HUES6 (cell line): ENCODE results near the gene CCDC174.

ENCODE experiments used
- H3K27ac ChIP-seq: 2 replicates; pipeline ENCODE4 v1.7.0; 2013; ENCODE audit warnings: low read depth, mild to moderate bottlenecking, low read length, inconsistent platforms
- H3K27me3 ChIP-seq: 2 replicates; pipeline ENCODE4 v1.6.1; 2013; ENCODE audit warnings: low read length; ENCODE audit not compliant: control insufficient read depth, insufficient read depth
- H3K36me3 ChIP-seq: 2 replicates; pipeline ENCODE4 v1.6.1; 2013; ENCODE audit warnings: low read length; ENCODE audit not compliant: control insufficient read depth, insufficient read depth
- H3K4me1 ChIP-seq: 2 replicates; pipeline ENCODE4 v1.6.1; 2013; ENCODE audit warnings: low read length; ENCODE audit not compliant: control insufficient read depth, insufficient read depth
- H3K4me3 ChIP-seq: 2 replicates; pipeline ENCODE4 v1.5.1; 2013; ENCODE audit warnings: low read depth, low read length
- H3K9ac ChIP-seq: one replicate; pipeline ENCODE4 v1.6.1; 2013; ENCODE audit warnings: mild to moderate bottlenecking, low read length
- H3K9me3 ChIP-seq: 2 replicates; pipeline ENCODE4 v1.6.1; 2013; ENCODE audit warnings: low read depth, low read length; ENCODE audit not compliant: control insufficient read depth, insufficient read depth

CCDC174 gene

DNA sequence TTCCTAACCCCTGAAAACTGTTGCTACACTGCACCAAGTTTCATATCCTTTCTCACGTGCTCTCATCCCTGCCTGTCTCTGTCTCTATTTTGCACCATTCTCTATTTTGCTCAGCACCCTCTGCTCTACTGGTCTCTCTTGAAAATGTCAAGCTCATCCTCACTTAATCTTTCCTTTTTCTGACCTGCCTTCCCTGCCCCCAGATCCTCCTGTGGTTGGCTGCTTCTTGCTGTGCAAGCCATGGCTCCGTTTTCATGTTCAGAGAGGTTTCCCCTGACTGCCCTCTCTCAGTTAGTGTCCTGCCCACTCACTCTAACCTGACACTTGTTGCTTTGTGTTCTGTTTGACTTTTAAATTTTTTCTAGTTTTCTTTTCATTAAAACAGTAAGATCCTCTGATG, 6.0 kb downstream of the CCDC174 start:
- Histone ChIP-seq H3K27me3 (no peaks in the 10 kb centered on the region), H3K9ac (no peak overlapping the region), H3K27ac (no peak overlapping the region), H3K4me1 (no peaks in the 10 kb centered on the region), H3K9me3 (no peaks in the 10 kb centered on the region), H3K36me3 (peaks cover 89% of the 10 kb centered on the region), H3K4me3 (no peak overlapping the region)

DNA sequence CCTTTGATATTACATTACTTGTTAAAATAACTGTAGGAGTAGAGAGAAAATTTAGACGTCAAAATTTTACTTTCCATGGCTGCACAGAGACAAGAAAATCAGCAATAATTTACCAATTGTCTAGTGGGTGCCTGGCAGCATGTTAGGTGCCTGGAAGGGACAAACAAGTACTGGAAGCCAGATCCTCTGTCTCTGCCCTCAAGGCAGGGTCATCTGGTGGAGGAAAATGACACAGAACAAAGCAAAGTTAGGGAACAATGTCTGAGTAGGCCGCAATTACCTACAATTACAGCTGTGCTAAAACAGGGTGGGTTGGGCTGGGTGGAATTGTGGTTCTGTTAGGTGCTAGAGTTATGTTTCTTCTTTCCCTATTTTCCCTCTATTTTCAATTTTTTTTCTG, 7.4 kb downstream of the CCDC174 start:
- no peaks in the 10 kb centered on the region for H3K9me3 ChIP-seq
- H3K36me3 ChIP-seq: peaks cover 96% of the 10 kb centered on the region
- no peak overlapping the region for H3K4me3 ChIP-seq
- H3K27ac ChIP-seq: no peak overlapping the region
- H3K9ac ChIP-seq: no peak overlapping the region
- no peaks in the 10 kb centered on the region for H3K4me1 ChIP-seq
- no peaks in the 10 kb centered on the region for H3K27me3 ChIP-seq

DNA sequence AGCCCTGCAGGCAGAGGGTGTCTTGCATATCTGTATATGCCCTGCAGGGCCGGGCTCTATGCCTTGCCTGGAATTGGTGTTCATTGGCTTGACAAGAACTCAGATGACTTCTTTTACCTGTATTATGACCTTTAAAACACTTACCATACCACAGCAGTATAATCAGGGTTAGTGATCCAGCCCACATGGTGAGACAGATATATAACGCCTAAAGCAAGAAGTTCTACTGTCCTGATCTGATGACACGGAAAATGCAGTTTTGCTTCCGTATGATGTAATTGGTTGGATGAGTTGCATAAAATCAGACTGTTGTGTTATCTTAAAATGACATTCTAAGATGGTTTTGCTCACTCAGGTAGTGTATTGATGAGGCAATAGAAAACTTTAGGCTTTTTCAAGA, 9.4 kb downstream of the CCDC174 start:
- Histone ChIP-seq H3K4me3 (no peak overlapping the region), H3K27ac (no peak overlapping the region), H3K9ac (no peak overlapping the region), H3K4me1 (no peaks in the 10 kb centered on the region), H3K27me3 (no peaks in the 10 kb centered on the region), H3K36me3 (peaks cover 97% of the 10 kb centered on the region), H3K9me3 (no peaks in the 10 kb centered on the region)

DNA sequence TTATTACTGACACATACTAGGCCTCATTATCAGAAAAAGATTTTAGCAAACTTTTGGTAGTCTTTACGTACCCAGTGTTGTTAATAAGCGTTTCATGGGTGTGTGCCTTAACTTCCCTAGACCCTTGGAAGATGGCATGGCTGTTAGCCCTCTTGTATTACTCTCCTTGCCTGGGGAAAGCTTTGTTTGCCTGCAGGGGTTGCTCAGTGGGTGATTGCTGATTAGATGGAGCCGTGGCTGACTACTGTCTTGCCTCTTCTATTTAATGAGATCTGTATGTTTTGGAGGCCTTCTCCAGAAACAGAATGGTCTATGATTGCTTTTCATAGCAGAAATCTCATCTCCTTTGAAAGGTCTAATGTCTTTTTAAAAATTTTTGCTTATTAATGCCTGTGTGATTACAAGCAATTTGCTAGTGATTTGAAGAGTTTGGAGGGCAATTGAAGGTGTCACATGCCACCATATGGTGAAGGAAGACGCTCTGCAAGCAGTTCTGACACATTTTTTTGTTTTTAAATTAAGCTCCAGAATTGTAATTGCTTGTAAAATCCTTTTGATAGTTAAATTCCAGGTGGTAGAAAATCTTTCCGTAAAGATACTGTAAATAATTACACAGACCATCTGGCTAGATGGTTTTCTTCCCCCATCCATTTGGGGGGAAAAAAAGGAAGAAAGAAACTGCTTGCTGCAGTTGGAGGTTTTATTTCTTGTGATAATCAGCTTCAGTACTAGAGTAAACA, 12.0 kb downstream of the CCDC174 start:
- no peaks in the 10 kb centered on the region for H3K27me3 ChIP-seq
- H3K4me3 ChIP-seq: no peak overlapping the region
- H3K36me3 ChIP-seq: peaks cover 95% of the 10 kb centered on the region
- H3K4me1 ChIP-seq: no peaks in the 10 kb centered on the region
- no peak overlapping the region for H3K27ac ChIP-seq
- no peak overlapping the region for H3K9ac ChIP-seq
- H3K9me3 ChIP-seq: no peaks in the 10 kb centered on the region

DNA sequence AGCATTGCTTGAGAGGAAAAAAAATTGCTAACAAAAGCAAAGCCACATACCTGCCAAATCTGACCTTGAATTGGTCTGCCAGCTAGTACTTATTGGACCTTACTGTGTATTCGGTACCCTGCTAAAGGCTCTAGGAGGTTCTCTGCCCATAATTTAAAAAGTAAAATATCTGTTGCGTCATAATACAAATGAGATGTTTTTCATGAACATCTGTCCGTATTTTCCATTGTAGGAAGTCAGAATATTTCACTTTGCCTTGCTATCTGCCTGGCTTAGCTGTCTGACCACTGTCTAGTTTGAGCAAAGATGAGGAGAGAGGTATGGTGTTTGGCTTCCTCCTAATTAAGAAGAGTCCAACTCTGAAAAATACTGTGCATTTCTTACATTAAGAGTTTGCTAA, 12.6 kb downstream of the CCDC174 start:
- H3K27me3 ChIP-seq: no peaks in the 10 kb centered on the region
- H3K4me3 ChIP-seq: no peak overlapping the region
- H3K27ac ChIP-seq: no peak overlapping the region
- H3K4me1 ChIP-seq: no peaks in the 10 kb centered on the region
- no peaks in the 10 kb centered on the region for H3K9me3 ChIP-seq
- H3K9ac ChIP-seq: no peak overlapping the region
- peaks cover 95% of the 10 kb centered on the region for H3K36me3 ChIP-seq

DNA sequence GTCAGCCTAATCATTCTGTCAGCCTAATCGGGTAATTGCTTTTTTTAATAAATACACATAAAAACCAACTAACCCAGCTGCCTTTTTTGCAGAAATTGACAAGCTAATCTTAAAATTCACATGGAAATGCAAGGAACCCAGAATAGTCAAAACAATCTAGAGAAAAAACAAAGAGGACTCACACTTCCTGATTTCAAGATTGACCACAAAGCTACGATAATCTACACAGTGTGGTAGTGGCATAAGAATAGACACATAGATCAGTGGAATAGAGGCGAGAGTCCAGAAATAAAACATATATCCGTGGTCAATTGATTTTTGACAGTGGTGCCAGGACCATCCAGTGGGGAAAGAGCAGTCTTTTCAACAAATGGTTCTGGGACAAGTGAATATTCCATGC, 21.0 kb downstream of the CCDC174 start:
- H3K4me1 ChIP-seq: no peaks in the 10 kb centered on the region
- no peak overlapping the region for H3K9ac ChIP-seq
- no peak overlapping the region for H3K27ac ChIP-seq
- H3K27me3 ChIP-seq: no peaks in the 10 kb centered on the region
- H3K36me3 ChIP-seq: peaks cover 52% of the 10 kb centered on the region
- H3K4me3 ChIP-seq: no peak overlapping the region
- no peaks in the 10 kb centered on the region for H3K9me3 ChIP-seq

DNA sequence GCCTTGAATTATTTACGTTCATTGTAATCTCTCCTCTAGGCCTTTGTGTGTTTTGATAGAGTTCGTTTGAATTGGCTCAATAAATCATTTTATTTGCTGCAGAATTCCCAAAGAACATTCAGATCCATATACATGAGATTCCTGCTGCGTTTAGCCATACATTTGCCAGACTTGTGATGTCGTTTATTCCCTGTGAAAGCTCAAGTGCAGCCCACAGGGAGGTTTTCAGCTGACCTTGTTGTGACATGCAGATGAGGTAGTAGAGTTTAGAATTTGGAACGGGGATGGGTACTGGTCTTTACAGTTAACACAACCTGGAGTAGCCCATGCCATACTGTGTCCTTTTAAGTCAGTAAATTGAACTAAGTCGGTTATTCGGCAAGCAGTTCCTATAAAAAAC, 23.3 kb downstream of the CCDC174 start, which contains the start of gene C3orf20:
Gene C3orf20 (plus strand): TSS at position 301 of the 400 bp plus-strand sequence. CDS start 7,573 bp downstream, outside the sequence.
- no peaks in the 10 kb centered on the region for H3K4me1 ChIP-seq
- H3K27ac ChIP-seq: no peak within 1 kb of the TSS
- H3K4me3 ChIP-seq: no peak within 1 kb of the TSS
- H3K27me3 ChIP-seq: no peaks in the 10 kb centered on the region
- H3K9ac ChIP-seq: no peak within 1 kb of the TSS
- peaks cover 5% of the 10 kb centered on the region; the same call in 1 of the 2 replicates for H3K9me3 ChIP-seq
- H3K36me3 ChIP-seq: peaks cover 31% of the 10 kb centered on the region

DNA sequence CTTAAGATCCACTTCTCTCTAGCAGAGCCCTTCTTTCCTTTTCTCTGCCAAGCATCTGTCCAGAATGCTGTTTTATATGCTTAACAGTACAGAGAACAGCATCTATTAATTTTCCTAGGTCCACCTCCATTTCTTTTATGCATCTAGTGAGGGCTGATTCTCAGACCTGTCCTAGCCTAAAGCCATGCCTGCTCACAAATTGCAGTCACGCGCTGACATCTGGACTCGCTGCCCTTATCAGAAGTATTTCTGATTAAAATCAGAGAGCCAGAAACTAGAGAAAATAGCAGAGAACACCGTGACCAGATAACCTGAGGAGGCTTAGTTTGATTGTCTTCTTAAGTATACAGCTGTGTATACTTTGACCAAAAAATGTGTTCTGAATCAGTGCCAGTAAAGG, 25.3 kb downstream of the CCDC174 start:
- no peaks in the 10 kb centered on the region for H3K4me1 ChIP-seq
- no peak overlapping the region for H3K27ac ChIP-seq
- peaks cover 12% of the 10 kb centered on the region for H3K9me3 ChIP-seq
- no peak overlapping the region for H3K9ac ChIP-seq
- no peaks in the 10 kb centered on the region for H3K27me3 ChIP-seq
- H3K4me3 ChIP-seq: no peak overlapping the region
- H3K36me3 ChIP-seq: peaks cover 10% of the 10 kb centered on the region

DNA sequence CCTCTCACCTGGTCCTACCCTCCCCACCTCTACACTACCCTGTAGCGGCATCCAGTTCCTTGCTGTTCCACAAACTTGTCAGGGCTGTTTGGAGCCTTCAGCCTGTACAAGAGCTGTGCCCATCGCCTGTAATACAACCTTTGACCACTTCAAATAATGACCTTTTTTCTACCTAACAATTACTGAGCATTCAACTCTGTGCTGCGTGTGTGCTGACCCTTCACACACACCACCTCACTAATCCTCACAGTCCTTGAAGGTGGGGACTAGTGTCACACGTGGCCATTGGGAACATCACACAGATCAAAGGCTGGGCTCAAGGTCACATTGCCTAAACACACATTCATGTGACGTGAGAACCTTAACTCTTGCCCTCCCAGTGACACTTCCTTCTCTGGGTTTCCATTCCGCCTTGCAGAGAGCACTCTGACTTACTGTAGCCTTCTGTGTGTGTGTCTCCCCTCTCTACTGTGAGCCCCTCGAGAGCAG, 26.5 kb downstream of the CCDC174 start:
- Histone ChIP-seq H3K27ac (no peak overlapping the region), H3K27me3 (no peaks in the 10 kb centered on the region), H3K4me1 (no peaks in the 10 kb centered on the region), H3K9me3 (peaks cover 12% of the 10 kb centered on the region), H3K36me3 (no peaks in the 10 kb centered on the region), H3K4me3 (no peak overlapping the region), H3K9ac (no peak overlapping the region)

DNA sequence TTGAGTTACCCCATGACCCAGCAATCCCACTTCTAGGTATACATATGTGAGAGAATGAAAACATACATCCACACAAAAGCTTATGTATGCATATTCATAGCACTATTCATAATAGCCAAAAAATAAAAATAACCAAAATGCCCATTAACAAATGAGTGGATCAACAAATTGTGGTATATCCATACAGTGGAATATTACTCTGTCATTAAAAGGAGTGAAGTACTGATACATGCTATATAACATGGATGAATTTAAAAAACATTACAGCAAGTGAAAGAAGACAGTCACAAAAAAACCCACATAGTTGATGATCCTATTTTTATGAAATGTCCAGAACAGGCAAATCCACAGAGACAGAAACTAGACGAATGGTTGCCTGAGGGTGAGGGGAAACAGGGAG, 28.6 kb downstream of the CCDC174 start:
- H3K9me3 ChIP-seq: peaks cover 12% of the 10 kb centered on the region
- no peak overlapping the region for H3K27ac ChIP-seq
- H3K9ac ChIP-seq: no peak overlapping the region
- H3K4me3 ChIP-seq: no peak overlapping the region
- H3K36me3 ChIP-seq: no peaks in the 10 kb centered on the region
- H3K4me1 ChIP-seq: no peaks in the 10 kb centered on the region
- H3K27me3 ChIP-seq: no peaks in the 10 kb centered on the region

DNA sequence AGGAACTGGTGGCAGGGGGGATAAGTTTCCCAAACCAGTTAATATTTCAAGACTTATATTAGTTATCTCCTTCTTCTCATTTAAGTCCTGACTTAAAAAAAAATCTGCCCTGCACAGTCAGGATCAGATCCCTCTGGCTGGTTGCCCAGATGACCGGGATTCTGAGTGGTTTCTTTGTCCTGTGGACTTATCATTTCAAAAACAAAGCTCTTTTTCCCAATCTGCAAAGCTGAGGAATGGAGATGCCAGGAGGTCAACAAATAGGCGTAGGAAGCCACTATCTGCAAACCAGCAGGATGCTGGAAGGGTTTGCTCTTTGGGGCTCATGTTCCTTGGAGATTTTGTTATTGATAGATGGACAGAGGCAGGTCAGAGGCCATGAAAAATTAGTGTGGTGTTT, 29.2 kb downstream of the CCDC174 start:
- Histone ChIP-seq H3K9me3 (peaks cover 12% of the 10 kb centered on the region), H3K36me3 (no peaks in the 10 kb centered on the region), H3K4me3 (no peak overlapping the region), H3K4me1 (no peaks in the 10 kb centered on the region), H3K27me3 (no peaks in the 10 kb centered on the region), H3K9ac (no peak overlapping the region), H3K27ac (no peak overlapping the region)
